Measurements from ENCODE around the gene AJAP1.

DNA sequence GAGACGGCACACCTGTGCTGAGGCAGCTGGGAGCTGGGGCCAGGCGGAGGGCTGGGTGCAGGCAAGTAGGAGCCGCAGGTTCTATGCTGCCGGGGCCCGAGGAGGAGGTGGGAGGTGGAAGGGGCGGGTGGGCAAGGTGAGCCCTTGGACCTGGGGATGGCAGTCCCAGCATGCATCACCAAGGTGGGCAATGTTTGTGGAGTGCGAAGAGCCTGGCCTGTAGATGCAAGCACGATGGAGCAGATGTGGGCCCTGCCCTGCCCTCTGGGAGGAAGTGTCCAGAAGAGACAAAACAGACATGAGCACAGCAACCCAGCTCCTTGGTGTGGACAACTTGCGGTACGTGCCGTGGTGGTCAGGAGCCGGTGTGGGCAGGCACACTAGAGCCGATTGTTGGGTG is 28.3 kb upstream of the AJAP1 start:
- TF ChIP-seq RAD21 (IDR thresholded peaks at IDR 0.05; ENCODE audit: low read depth) = no peak
- no peak for TF ChIP-seq REST (IDR thresholded peaks at IDR 0.05; ENCODE audit: low read depth)
- no peak for TF ChIP-seq EP300 (IDR thresholded peaks at IDR 0.05; ENCODE audit: borderline replicate concordance)
- TF ChIP-seq CEBPB (IDR thresholded peaks at IDR 0.05) = no peak
- TF ChIP-seq YY1 (IDR thresholded peaks at IDR 0.05; ENCODE audit: low read depth) = no peak
- TF ChIP-seq, protein P1, sequence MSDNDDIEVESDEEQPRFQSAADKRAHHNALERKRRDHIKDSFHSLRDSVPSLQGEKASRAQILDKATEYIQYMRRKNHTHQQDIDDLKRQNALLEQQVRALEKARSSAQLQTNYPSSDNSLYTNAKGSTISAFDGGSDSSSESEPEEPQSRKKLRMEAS (IDR thresholded peaks at IDR 0.05) = no peak
- TF ChIP-seq EGR1 (IDR thresholded peaks at IDR 0.05) = no peak
- TF ChIP-seq TCF12 (IDR thresholded peaks at IDR 0.05; ENCODE audit: low read depth) = no peak
- no peak for TF ChIP-seq FOXM1 (IDR thresholded peaks at IDR 0.05; ENCODE audit: borderline replicate concordance, low read depth)
- TF ChIP-seq NFIC (IDR thresholded peaks at IDR 0.05) = no peak
- TF ChIP-seq TAF1 (IDR thresholded peaks at IDR 0.05; ENCODE audit: low read depth) = no peak
- TF ChIP-seq, protein P2, sequence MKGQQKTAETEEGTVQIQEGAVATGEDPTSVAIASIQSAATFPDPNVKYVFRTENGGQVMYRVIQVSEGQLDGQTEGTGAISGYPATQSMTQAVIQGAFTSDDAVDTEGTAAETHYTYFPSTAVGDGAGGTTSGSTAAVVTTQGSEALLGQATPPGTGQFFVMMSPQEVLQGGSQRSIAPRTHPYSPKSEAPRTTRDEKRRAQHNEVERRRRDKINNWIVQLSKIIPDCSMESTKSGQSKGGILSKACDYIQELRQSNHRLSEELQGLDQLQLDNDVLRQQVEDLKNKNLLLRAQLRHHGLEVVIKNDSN (IDR thresholded peaks at IDR 0.05) = no peak
- no peak for TF ChIP-seq CREB1 (IDR thresholded peaks at IDR 0.05; ENCODE audit: low read depth)

Data from Ishikawa (cell line).